A673 (cell line): ENCODE measurements around the gene SELENOS. TPM values are rescaled to one million over a fixed set of nuclear protein-coding genes. Genes with fewer than 3 reads are reported as not detected.

Experiments
- BruUV-seq: library from RNA; stranded (reverse); fragments of 400-500 nt; replicated peaks from 2 replicates; lab custom pipeline; 2021; lab: Mats Ljungman, UMichigan
- CTCF ChIA-PET: fragments of 300-600 bp; sonication (Branson Sonifier 250); formaldehyde crosslinking; loops from one replicate; lab custom pipeline; 2022; ENCODE audit warnings: antibody characterized with exemption; lab: Charles Lee
- POLR2A ChIA-PET: fragments of 300-600 bp; sonication (Branson Sonifier 250); formaldehyde crosslinking; loops from one replicate; lab custom pipeline; 2022; ENCODE audit warnings: antibody characterized with exemption; ENCODE audit not compliant: low non-redundant PET; lab: Charles Lee
- DNase-seq: peaks from one replicate; pipeline ENCODE4 v3.0.0-alpha.2; 2015; ENCODE audit warnings: low spot score
- H3K27ac ChIP-seq: fragments of 200-600 bp; sonication (generic); 2 replicates; pipeline ENCODE4 v1.5.1; 2016; ENCODE audit warnings: mixed run types, low read depth, mild to moderate bottlenecking, mixed read lengths, antibody characterized with exemption, low read length; ENCODE audit not compliant: poor library complexity, severe bottlenecking
- H3K27me3 ChIP-seq: fragments of 200-600 bp; sonication (generic); replicated peaks from 2 replicates; pipeline ENCODE4 v1.6.1; 2017; ENCODE audit warnings: mixed run types, low read depth, mild to moderate bottlenecking, mixed read lengths, antibody characterized with exemption, low read length; ENCODE audit not compliant: insufficient read depth, poor library complexity
- H3K36me3 ChIP-seq: fragments of 200-600 bp; sonication (generic); 2 replicates; pipeline ENCODE4 v1.6.1; 2016; ENCODE audit warnings: mixed run types, mild to moderate bottlenecking, mixed read lengths, antibody characterized with exemption, low read length; ENCODE audit not compliant: insufficient read depth, poor library complexity, severe bottlenecking
- H3K4me1 ChIP-seq: fragments of 200-600 bp; sonication (generic); 2 replicates; pipeline ENCODE4 v1.6.1; 2017; ENCODE audit warnings: mixed run types, mild to moderate bottlenecking, mixed read lengths, antibody characterized with exemption, low read length; ENCODE audit not compliant: insufficient read depth, poor library complexity, severe bottlenecking
- H3K4me3 ChIP-seq: fragments of 200-600 bp; sonication (generic); 2 replicates; pipeline ENCODE4 v1.5.1; 2016; ENCODE audit warnings: low read depth, mixed run types, mild to moderate bottlenecking, mixed read lengths, low read length; ENCODE audit not compliant: poor library complexity, severe bottlenecking
- H3K9me3 ChIP-seq: fragments of 200-600 bp; sonication (generic); 2 replicates; pipeline ENCODE4 v1.6.1; 2016; ENCODE audit warnings: mixed run types, low read depth, mild to moderate bottlenecking, mixed read lengths, antibody characterized with exemption, low read length; ENCODE audit not compliant: poor library complexity, severe bottlenecking
- EZH2 ChIP-seq: fragments of 200-600 bp; sonication (generic); IDR thresholded peaks from 2 replicates; pipeline ENCODE4 v1.6.1; 2017; ENCODE audit warnings: borderline replicate concordance, low read depth, mild to moderate bottlenecking, mixed read lengths, antibody characterized with exemption, low read length; ENCODE audit not compliant: poor library complexity, severe bottlenecking
- intact Hi-C: fragments of 100-400 bp; cut with micrococcal nuclease; formaldehyde crosslinking; loops from one replicate; pipeline ENCODE4 v1.10.0; 2022; ENCODE audit not compliant: unreplicated experiment
- total RNA-seq: library from RNA; stranded (reverse); gene quantifications from 2 replicates; pipeline ENCODE4 v1.2.3, GENCODE V29; 2021
- TF ChIP-seq, protein P1 (sequence below): fragments of 300-800, 200-600 bp; sonication (generic); conservative IDR thresholded peaks from 2 replicates; pipeline ENCODE4 v1.5.1; 2017; ENCODE audit warnings: low read depth, mild to moderate bottlenecking, antibody characterized with exemption, low read length, moderate library complexity, mixed read lengths

The SELENOS gene
- total RNA-seq, 1 experiment from 2014 or later: 40.1 TPM

DNA sequence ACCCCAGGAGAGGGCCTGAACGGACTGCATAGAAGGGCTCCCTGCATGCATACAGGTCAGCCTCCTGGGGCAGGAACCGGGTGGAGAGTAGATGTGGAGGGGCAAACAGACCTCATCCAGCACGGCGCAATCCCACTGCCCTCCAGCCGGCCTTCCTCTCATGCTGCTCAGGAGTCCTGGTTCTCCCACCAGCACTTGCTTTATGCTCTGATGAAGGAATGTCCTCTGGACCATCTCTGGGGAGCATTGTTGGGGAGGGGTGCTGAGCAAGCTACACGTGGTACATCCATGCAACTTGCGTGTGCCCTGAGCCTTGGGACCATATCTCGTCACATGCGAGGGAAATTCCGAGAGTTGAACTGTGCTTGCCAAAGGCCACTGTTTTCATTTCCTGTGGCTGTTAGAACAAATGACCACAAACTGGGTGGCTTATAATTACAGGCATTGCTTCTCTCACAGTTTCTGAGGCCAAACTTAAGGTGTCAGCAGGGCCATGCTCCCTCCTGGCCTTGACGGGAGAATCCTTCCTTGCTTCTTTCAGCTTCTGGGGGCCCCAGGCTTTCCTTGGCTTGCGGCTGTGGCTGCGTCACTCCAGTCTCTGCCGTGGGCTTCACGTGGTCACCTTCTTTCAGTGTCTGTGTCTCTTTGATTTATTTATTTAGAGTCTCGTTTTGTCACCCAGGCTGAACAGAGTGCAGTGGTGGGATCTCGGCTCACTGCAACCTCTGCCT, 12.2 kb downstream of the SELENOS start:
- Histone ChIP-seq H3K27me3 (no peaks in the 10 kb centered on the region), H3K27ac (no peak overlapping the region), H3K4me3 (no peak overlapping the region), H3K9me3 (no peaks in the 10 kb centered on the region), H3K4me1 (no peaks in the 10 kb centered on the region), H3K36me3 (peaks cover 1% of the 10 kb centered on the region)
- ChIA-PET POLR2A (no interaction called here), CTCF (no interaction called here)
- TF ChIP-seq, protein P1, sequence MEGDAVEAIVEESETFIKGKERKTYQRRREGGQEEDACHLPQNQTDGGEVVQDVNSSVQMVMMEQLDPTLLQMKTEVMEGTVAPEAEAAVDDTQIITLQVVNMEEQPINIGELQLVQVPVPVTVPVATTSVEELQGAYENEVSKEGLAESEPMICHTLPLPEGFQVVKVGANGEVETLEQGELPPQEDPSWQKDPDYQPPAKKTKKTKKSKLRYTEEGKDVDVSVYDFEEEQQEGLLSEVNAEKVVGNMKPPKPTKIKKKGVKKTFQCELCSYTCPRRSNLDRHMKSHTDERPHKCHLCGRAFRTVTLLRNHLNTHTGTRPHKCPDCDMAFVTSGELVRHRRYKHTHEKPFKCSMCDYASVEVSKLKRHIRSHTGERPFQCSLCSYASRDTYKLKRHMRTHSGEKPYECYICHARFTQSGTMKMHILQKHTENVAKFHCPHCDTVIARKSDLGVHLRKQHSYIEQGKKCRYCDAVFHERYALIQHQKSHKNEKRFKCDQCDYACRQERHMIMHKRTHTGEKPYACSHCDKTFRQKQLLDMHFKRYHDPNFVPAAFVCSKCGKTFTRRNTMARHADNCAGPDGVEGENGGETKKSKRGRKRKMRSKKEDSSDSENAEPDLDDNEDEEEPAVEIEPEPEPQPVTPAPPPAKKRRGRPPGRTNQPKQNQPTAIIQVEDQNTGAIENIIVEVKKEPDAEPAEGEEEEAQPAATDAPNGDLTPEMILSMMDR: no peak
- no peak for TF ChIP-seq EZH2
- intact Hi-C loops: no loop called here
- DNase-seq: no peak
- BruUV-seq: no TSS peak

DNA sequence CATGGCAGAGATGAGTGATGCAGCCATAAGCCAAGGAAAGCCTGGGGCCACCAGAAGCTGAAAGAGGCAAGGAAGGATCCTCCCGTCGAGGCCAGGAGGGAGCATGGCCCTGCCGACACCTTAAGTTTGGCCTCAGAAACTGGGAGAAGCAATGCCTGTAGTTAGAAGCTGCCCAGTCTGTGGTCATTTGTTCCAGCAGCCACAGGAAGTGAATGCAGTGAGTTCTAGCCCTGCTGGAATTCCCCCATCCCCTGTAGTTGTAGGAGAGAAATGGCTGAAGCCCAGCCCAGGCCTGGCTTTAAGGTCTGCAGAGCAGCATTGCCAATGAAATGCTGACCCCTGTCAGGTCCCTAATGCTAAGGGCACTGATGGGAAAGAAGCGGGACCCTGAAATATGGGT, 13.3 kb downstream of the SELENOS start:
- Histone ChIP-seq H3K27me3 (no peaks in the 10 kb centered on the region), H3K4me1 (no peaks in the 10 kb centered on the region), H3K4me3 (no peak overlapping the region), H3K36me3 (no peaks in the 10 kb centered on the region), H3K27ac (no peak overlapping the region), H3K9me3 (no peaks in the 10 kb centered on the region)
- no TSS peak for BruUV-seq
- intact Hi-C loops: no loop called here
- ChIA-PET POLR2A (no interaction called here), CTCF (no interaction called here)
- TF ChIP-seq, protein P1: no peak
- no peak for TF ChIP-seq EZH2
- no peak for DNase-seq

DNA sequence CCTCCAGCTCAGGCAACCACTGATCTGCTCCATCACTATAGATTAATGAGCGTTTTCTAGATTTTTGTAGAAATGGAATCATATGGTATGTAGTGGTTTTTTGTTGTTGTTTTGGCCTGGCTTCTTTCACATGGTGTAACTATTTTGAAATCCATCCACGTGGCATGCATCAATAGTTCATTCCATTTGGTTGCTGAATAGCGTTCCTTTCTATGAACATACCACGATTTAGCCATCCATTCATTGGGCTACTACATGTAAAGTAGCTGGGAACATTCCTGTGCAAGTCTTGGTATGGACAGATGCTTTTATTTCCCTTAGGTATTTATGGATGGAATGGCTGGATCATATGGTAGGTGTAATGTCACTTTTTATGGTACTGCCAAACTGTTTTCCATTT, 14.7 kb downstream of the SELENOS start:
- TF ChIP-seq, protein P1: no peak
- TF ChIP-seq EZH2: no peak
- BruUV-seq: no TSS peak
- Histone ChIP-seq H3K27ac (no peak overlapping the region), H3K27me3 (no peaks in the 10 kb centered on the region), H3K9me3 (no peaks in the 10 kb centered on the region), H3K36me3 (no peaks in the 10 kb centered on the region), H3K4me3 (no peak overlapping the region), H3K4me1 (no peaks in the 10 kb centered on the region)
- ChIA-PET POLR2A (no interaction called here), CTCF (interaction anchor here (0.8 kb wide), 1 partner anchor 255 kb away, joined by 4 read pairs; no protein-coding TSS in a partner anchor)
- DNase-seq: no peak
- intact Hi-C loops: no loop called here
